IMR-90 (cell line): ENCODE results near the gene ICAM2. TPM values are rescaled to one million over a fixed set of nuclear protein-coding genes. Genes with fewer than 3 reads are reported as not detected.
A peak's percentile ranks its signal among the peaks of the same experiment; 100 is the strongest.

Experiments
- ATAC-seq: fragments of 200-7000 bp; cut with Tn5 transposase; 2 replicates; pipeline ENCODE4 v1.9.1; 2020; ENCODE audit warnings: low read depth, mild to moderate bottlenecking, moderate library complexity
- BruUV-seq: library from RNA; stranded (reverse); fragments of 400-500 nt; replicated peaks from 2 replicates; lab custom pipeline; 2021; lab: Mats Ljungman, UMichigan
- CTCF ChIA-PET: fragments of 300-600 bp; formaldehyde crosslinking; extraction: SDS; loops from one replicate; lab custom pipeline; 2021; ENCODE audit warnings: antibody characterized with exemption; lab: Yijun Ruan, JAX
- POLR2A ChIA-PET: fragments of 300-600 bp; sonication (Branson Sonifier 250); formaldehyde crosslinking; loops from one replicate; lab custom pipeline; 2022; ENCODE audit warnings: antibody characterized with exemption; ENCODE audit not compliant: unreplicated experiment; lab: Charles Lee
- DNase-seq: peaks from one replicate; pipeline ENCODE4 v3.0.0; 2013
- H2AFZ ChIP-seq: replicated peaks from 2 replicates; pipeline ENCODE3; 2013; ENCODE audit warnings: low read length, mild to moderate bottlenecking; ENCODE audit not compliant: poor library complexity
- H2AK5ac ChIP-seq: 2 replicates; pipeline ENCODE4 v1.6.1; 2013; ENCODE audit warnings: low read depth, low read length, inconsistent platforms
- H2AK9ac ChIP-seq: replicated peaks from 2 replicates; pipeline ENCODE3; 2013; ENCODE audit warnings: mild to moderate bottlenecking, low read depth, low read length, moderate library complexity; ENCODE audit not compliant: poor library complexity
- H2BK120ac ChIP-seq: 2 replicates; pipeline ENCODE4 v1.6.1; 2013; ENCODE audit warnings: low read depth, low read length, inconsistent platforms
- H2BK15ac ChIP-seq: 3 replicates; pipeline ENCODE4 v1.6.1; 2013; ENCODE audit warnings: low read depth, low read length, inconsistent platforms
- H2BK20ac ChIP-seq: 2 replicates; pipeline ENCODE4 v1.6.1; 2013; ENCODE audit warnings: low read depth, mild to moderate bottlenecking, inconsistent platforms, low read length, moderate library complexity
- H2BK5ac ChIP-seq: 2 replicates; pipeline ENCODE4 v1.6.1; 2013; ENCODE audit warnings: mild to moderate bottlenecking, low read depth, low read length, inconsistent platforms; ENCODE audit not compliant: poor library complexity, severe bottlenecking
- H3K14ac ChIP-seq: replicated peaks from 2 replicates; pipeline ENCODE4 v1.6.1; 2013; ENCODE audit warnings: low read depth, low read length, inconsistent platforms
- H3K18ac ChIP-seq: 2 replicates; pipeline ENCODE4 v1.6.1; 2013; ENCODE audit warnings: low read depth, low read length, control low read depth
- H3K23ac ChIP-seq: 2 replicates; pipeline ENCODE4 v1.6.1; 2013; ENCODE audit warnings: low read depth, low read length, inconsistent platforms
- H3K27ac ChIP-seq: 2 replicates; pipeline ENCODE4 v1.5.1; 2013; ENCODE audit warnings: mild to moderate bottlenecking, control low read depth, low read length; ENCODE audit not compliant: insufficient read depth
- H3K27me3 ChIP-seq: 2 replicates; pipeline ENCODE4 v1.6.1; 2013; ENCODE audit warnings: low read length; ENCODE audit not compliant: control insufficient read depth, insufficient read depth
- H3K36me3 ChIP-seq: 2 replicates; pipeline ENCODE4 v1.6.1; 2013; ENCODE audit warnings: low read length, mixed read lengths; ENCODE audit not compliant: control insufficient read depth, insufficient read depth
- H3K4ac ChIP-seq: 2 replicates; pipeline ENCODE4 v1.6.1; 2013; ENCODE audit warnings: low read depth, low read length, inconsistent platforms
- H3K4me1 ChIP-seq: 2 replicates; pipeline ENCODE4 v1.6.1; 2013; ENCODE audit warnings: low read length, mixed read lengths; ENCODE audit not compliant: control insufficient read depth, insufficient read depth
- H3K4me2 ChIP-seq: 2 replicates; pipeline ENCODE4 v1.6.1; 2013; ENCODE audit warnings: low read depth, mild to moderate bottlenecking, control low read depth, low read length, moderate library complexity
- H3K4me3 ChIP-seq: 2 replicates; pipeline ENCODE4 v1.5.1; 2013; ENCODE audit warnings: low read depth, mild to moderate bottlenecking, control low read depth, low read length, moderate library complexity; ENCODE audit not compliant: insufficient read depth
- H3K56ac ChIP-seq: 2 replicates; pipeline ENCODE4 v1.6.1; 2013; ENCODE audit warnings: low read length, inconsistent platforms; ENCODE audit not compliant: insufficient read depth; ENCODE audit errors: extremely low read depth
- H3K79me1 ChIP-seq, 2 experiments: 2 replicates each; pipeline ENCODE4 v1.6.1; 2013; ENCODE audit warnings: low read length in 2 of 2, inconsistent platforms in 1 of 2, low read depth in 1 of 2
- H3K9ac ChIP-seq: 2 replicates; pipeline ENCODE4 v1.6.1; 2013; ENCODE audit warnings: low read depth, low read length, control low read depth
- H3K9me1 ChIP-seq: 2 replicates; pipeline ENCODE4 v1.6.1; 2013; ENCODE audit warnings: low read length, inconsistent platforms; ENCODE audit not compliant: insufficient read depth
- H3K9me3 ChIP-seq: 2 replicates; pipeline ENCODE4 v1.6.1; 2013; ENCODE audit warnings: low read length; ENCODE audit not compliant: control insufficient read depth, insufficient read depth
- H4K20me1 ChIP-seq: 2 replicates; pipeline ENCODE4 v1.6.1; 2013; ENCODE audit warnings: low read length, inconsistent platforms; ENCODE audit not compliant: insufficient read depth
- H4K5ac ChIP-seq: 2 replicates; pipeline ENCODE4 v1.6.1; 2013; ENCODE audit warnings: mild to moderate bottlenecking, low read depth, low read length, control low read depth
- H4K8ac ChIP-seq, 2 experiments: 2 replicates each; pipeline ENCODE4 v1.6.1; 2013; ENCODE audit warnings: low read depth in 2 of 2, low read length in 2 of 2, control low read depth in 1 of 2, inconsistent platforms in 1 of 2
- H4K91ac ChIP-seq: 2 replicates; pipeline ENCODE4 v1.6.1; 2013; ENCODE audit warnings: low read depth, low read length, inconsistent platforms; ENCODE audit not compliant: insufficient read depth
- BHLHE40 ChIP-seq: fragments of 150-350 bp; IDR thresholded peaks from 2 replicates; pipeline ENCODE4 v1.6.1; 2016; ENCODE audit warnings: mild to moderate bottlenecking, low read depth, low read length
- CEBPB ChIP-seq: IDR thresholded peaks from 2 replicates; pipeline ENCODE4 v1.6.1; 2012; ENCODE audit warnings: low read depth, low read length, improper control_type of control experiment
- CHD1 ChIP-seq: IDR thresholded peaks from 2 replicates; pipeline ENCODE4 v1.6.1; 2012; ENCODE audit warnings: low read depth, low read length, improper control_type of control experiment
- ELK1 ChIP-seq: fragments of 150-350 bp; IDR thresholded peaks from 2 replicates; pipeline ENCODE4 v1.6.1; 2016; ENCODE audit warnings: low read depth, mild to moderate bottlenecking, low read length, moderate library complexity, borderline replicate concordance
- FOS ChIP-seq: fragments of 150-350 bp; IDR thresholded peaks from 2 replicates; pipeline ENCODE4 v1.6.1; 2016; ENCODE audit warnings: low read depth, low read length
- MAFK ChIP-seq: IDR thresholded peaks from 2 replicates; pipeline ENCODE4 v1.6.1; 2012; ENCODE audit warnings: low read depth, low read length, improper control_type of control experiment
- MAZ ChIP-seq: IDR thresholded peaks from 2 replicates; pipeline ENCODE4 v1.6.1; 2012; ENCODE audit warnings: low read depth, mild to moderate bottlenecking, low read length, improper control_type of control experiment, moderate library complexity, borderline replicate concordance
- MXI1 ChIP-seq: IDR thresholded peaks from 2 replicates; pipeline ENCODE4 v1.6.1; 2012; ENCODE audit warnings: low read depth, mild to moderate bottlenecking, low read length, moderate library complexity, borderline replicate concordance
- NFE2L2 ChIP-seq: fragments of 150-350 bp; IDR thresholded peaks from 2 replicates; pipeline ENCODE4 v1.6.1; 2016; ENCODE audit warnings: low read depth, mild to moderate bottlenecking, low read length
- POLR2A ChIP-seq: IDR thresholded peaks from 2 replicates; pipeline ENCODE4 v1.6.1; 2012; ENCODE audit warnings: mild to moderate bottlenecking, low read depth, low read length
- RAD21 ChIP-seq: IDR thresholded peaks from 2 replicates; pipeline ENCODE4 v1.6.1; 2012; ENCODE audit warnings: low read length, improper control_type of control experiment
- RCOR1 ChIP-seq: IDR thresholded peaks from 2 replicates; pipeline ENCODE4 v1.6.1; 2012; ENCODE audit warnings: mild to moderate bottlenecking, low read length, improper control_type of control experiment; ENCODE audit not compliant: insufficient replicate concordance
- RFX5 ChIP-seq: IDR thresholded peaks from 2 replicates; pipeline ENCODE4 v1.8.0; 2012; ENCODE audit warnings: low read depth, mild to moderate bottlenecking, low read length, moderate library complexity
- SMC3 ChIP-seq: fragments of 150-350 bp; IDR thresholded peaks from 2 replicates; pipeline ENCODE4 v1.6.1; 2016; ENCODE audit warnings: low read depth, mild to moderate bottlenecking, antibody characterized with exemption, low read length, moderate library complexity
- USF2 ChIP-seq: fragments of 150-350 bp; IDR thresholded peaks from 2 replicates; pipeline ENCODE4 v1.6.1; 2017; ENCODE audit warnings: mild to moderate bottlenecking, antibody characterized with exemption, low read length, low read depth
- WGBS, 2 experiments: methylation state at CpG; one replicate each; pipeline versions ENCODE4 v1.1.5 to v1.1.7; 2013; ENCODE audit warnings: missing lambda C conversion rate in 2 of 2; ENCODE audit not compliant: insufficient read length in 1 of 2; ENCODE audit errors: extremely low coverage in 2 of 2; 5-methylcytosine and 5-hydroxymethylcytosine counted together
- dilution Hi-C: fragments of 300-500 bp; cut with HindIII; formaldehyde crosslinking; loops from one replicate; pipeline ENCODE4 v1.14.3; 2018; ENCODE audit warnings: low sequenced_read_pairs; ENCODE audit not compliant: unreplicated experiment
- in situ Hi-C: fragments of 300-500 bp; cut with MboI; formaldehyde crosslinking; loops from 3 replicates; pipeline ENCODE4 v1.14.3; 2019; ENCODE audit warnings: low sequenced_read_pairs, inconsistent platforms, mixed read lengths
- intact Hi-C: fragments of 100-400 bp; cut with micrococcal nuclease; formaldehyde crosslinking; loops from 2 replicates; pipeline ENCODE4 v1.10.0; 2022
- polyA plus RNA-seq, 3 experiments: library from polyadenylated mRNA; depleted of rRNA; stranded (reverse); fragments of >200 nt; gene quantifications; 2 replicates each; pipeline ENCODE4 v1.2.3, GENCODE V29; 2012; ENCODE audit warnings: low replicate concordance in 1 of 3
- total RNA-seq: library from RNA; depleted of rRNA; stranded (reverse); fragments of >200 nt; gene quantifications from 2 replicates; pipeline ENCODE4 v1.2.3, GENCODE V29; 2012
- TF ChIP-seq, protein P1 (sequence below): conservative IDR thresholded peaks from 2 replicates; pipeline ENCODE4 v1.5.1; 2012; ENCODE audit warnings: mild to moderate bottlenecking, low read depth, low read length, improper control_type of control experiment

The ICAM2 gene
- total and polyA plus RNA-seq, 2 of the 4 experiments (the other 2 are of a cell fraction), result 0.12 TPM; not detected in 1

- no peak overlapping the region for H2AK5ac ChIP-seq
- H3K9me3 ChIP-seq, result no peaks in the 10 kb centered on the region
- ATAC-seq (no peak), DNase-seq (no peak)
- in situ Hi-C loops (no loop called here), dilution Hi-C loops (no loop called here), intact Hi-C loops (no loop called here)
- no peak overlapping the region for H3K14ac ChIP-seq
- H3K9ac ChIP-seq, result no peak overlapping the region
- no peak overlapping the region for H4K5ac ChIP-seq
- no peak overlapping the region for H3K4me2 ChIP-seq
- no peaks in the 10 kb centered on the region for H3K4me1 ChIP-seq
- H3K27me3 ChIP-seq, result peaks cover 24% of the 10 kb centered on the region
- CTCF ChIA-PET, result interaction anchor here (1.1 kb wide), 1 partner anchor 17 kb away, joined by 3 read pairs; no protein-coding TSS in a partner anchor
- no peaks in the 10 kb centered on the region for H3K79me1 ChIP-seq
- H3K27ac ChIP-seq, result no peak overlapping the region
- no peak overlapping the region for H2AK9ac ChIP-seq
- no peak overlapping the region for H3K4me3 ChIP-seq
- POLR2A ChIA-PET, result no interaction called here
- H4K8ac ChIP-seq, result no peak overlapping the region
- no peaks in the 10 kb centered on the region for H3K36me3 ChIP-seq
- no peak overlapping the region for H2BK120ac ChIP-seq
- no peak overlapping the region for H2BK15ac ChIP-seq
- no peak overlapping the region for H3K18ac ChIP-seq
- no peaks in the 10 kb centered on the region for H4K20me1 ChIP-seq
- H2BK5ac ChIP-seq, result no peak overlapping the region
- no peak for TF ChIP-seq FOS
- no peak for TF ChIP-seq CHD1
- TF ChIP-seq USF2, result no peak
- no peak for TF ChIP-seq BHLHE40
- TF ChIP-seq NFE2L2, result no peak
- no peak for TF ChIP-seq RFX5
- TF ChIP-seq MXI1, result no peak
- no peak for TF ChIP-seq SMC3
- TF ChIP-seq ELK1, result no peak
- TF ChIP-seq MAFK, result no peak
- no peak for TF ChIP-seq RAD21
- no peak for TF ChIP-seq CEBPB
- no peak for TF ChIP-seq POLR2A
- no peak for TF ChIP-seq MAZ
- no peak for TF ChIP-seq RCOR1
- TF ChIP-seq, protein P1, sequence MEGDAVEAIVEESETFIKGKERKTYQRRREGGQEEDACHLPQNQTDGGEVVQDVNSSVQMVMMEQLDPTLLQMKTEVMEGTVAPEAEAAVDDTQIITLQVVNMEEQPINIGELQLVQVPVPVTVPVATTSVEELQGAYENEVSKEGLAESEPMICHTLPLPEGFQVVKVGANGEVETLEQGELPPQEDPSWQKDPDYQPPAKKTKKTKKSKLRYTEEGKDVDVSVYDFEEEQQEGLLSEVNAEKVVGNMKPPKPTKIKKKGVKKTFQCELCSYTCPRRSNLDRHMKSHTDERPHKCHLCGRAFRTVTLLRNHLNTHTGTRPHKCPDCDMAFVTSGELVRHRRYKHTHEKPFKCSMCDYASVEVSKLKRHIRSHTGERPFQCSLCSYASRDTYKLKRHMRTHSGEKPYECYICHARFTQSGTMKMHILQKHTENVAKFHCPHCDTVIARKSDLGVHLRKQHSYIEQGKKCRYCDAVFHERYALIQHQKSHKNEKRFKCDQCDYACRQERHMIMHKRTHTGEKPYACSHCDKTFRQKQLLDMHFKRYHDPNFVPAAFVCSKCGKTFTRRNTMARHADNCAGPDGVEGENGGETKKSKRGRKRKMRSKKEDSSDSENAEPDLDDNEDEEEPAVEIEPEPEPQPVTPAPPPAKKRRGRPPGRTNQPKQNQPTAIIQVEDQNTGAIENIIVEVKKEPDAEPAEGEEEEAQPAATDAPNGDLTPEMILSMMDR, result no peak
- H3K4ac ChIP-seq, result no peak overlapping the region
- no peak overlapping the region for H3K23ac ChIP-seq
- H3K9me1 ChIP-seq, result peaks cover 3% of the 10 kb centered on the region; the same call in 1 of the 2 replicates
- H2AFZ ChIP-seq, result peak overlapping the region; percentile 67
- H4K91ac ChIP-seq, result no peak overlapping the region
- no peak overlapping the region for H2BK20ac ChIP-seq
- no TSS peak for BruUV-seq
- H3K56ac ChIP-seq, result no peak overlapping the region
- WGBS, 2 experiments, result 20% methylated on average over 1 of the region's 10 CpGs; no CpG with 5 or more reads in 1 of the 2 experiments
Measured at GRCh38 chr17:63962298-63962744, 58.1 kb downstream of the ICAM2 start.
